Stimulated activated CD4-positive, alpha-beta T cell treated with anti-CD3 and anti-CD28 coated beads, Interleukin-15, amount 100 ng/mL, for 1 hour (primary cell): ENCODE measurements around the gene STOML2.

Experiments
- DNase-seq, 2 donors: peaks; one replicate each; pipeline ENCODE4 v3.0.0-alpha.2; 2020; ENCODE audit warnings: low read depth in 1 of 2, low spot score in 1 of 2

STOML2 gene

DNA sequence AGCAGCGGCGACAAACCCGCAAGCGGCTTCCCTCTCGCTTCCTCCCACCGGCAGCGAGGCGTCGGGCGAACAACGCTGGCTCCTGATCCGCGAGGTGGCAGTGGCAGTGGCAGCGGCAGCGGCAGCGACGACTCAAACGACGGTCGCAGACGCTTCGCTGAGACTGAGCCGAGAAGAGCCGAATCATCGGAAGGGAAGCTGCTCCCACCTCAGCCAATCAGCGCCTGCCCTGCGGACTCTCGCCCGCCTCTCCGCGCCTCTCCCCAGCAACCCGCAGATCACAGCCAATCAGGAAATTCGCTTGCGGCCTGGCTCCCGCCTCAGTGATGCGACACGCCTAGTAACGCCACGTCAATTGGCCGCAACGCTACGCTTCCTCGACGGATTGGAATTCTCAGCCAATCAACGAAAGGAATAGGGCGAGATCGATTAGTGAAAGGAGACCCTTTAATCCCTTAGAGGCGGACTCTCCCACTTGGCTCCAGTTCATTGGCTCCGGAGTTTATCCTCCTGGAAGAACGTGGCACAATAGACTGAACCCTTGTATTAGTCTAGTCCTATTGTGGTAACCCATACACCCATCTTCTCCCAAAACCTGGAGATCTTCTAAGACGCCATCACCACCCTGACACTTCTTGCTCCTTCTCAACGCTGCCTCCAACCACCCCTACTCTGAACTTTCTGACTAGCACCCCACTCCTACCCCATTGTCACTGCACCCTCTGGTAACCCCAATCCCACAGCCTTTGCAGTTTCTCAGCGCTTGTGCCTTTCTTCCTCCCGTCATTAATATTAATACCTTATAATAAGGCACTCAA is 30.3 kb downstream of the STOML2 start, which contains the start of gene VCP:
VCP (minus strand) TSS at position 165 of the 818 bp plus-strand sequence. CDS start 272 bp downstream, outside the sequence.
- peak; percentile 90 to 93 for DNase-seq

DNA sequence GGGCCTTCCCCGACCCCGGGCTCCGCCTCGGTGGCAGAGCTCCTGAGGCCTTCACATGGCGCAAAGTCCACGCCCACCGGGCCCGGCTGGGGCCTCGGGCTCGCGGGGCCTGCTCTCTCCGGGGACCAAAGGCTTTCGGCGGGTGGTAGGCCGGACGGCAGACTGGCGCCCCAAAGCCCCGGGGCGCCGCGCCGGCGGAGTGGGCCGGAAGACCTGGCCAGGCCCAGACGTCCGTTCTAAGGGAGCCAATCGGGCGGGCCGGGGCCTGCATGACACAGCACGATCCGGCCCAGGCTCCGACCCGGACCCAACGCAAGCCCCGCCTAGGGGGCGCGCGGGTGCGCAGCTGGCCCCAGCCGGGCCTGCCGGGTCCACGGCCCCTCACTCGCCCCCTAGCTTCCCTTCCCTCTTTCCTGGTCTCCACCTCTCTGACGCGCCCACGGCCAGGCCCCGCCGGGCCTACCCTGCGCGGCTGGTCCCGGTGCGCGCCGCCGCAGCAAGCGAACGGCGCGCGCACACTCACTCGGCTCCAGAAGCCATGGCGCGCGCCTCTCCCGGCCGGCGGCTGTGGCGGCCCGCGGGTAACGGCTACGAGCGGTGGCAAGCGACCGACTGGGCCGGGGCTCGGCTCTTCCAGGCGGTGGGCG is 31.0 kb downstream of the STOML2 start:
- DNase-seq = peak; percentile 48 to 59

DNA sequence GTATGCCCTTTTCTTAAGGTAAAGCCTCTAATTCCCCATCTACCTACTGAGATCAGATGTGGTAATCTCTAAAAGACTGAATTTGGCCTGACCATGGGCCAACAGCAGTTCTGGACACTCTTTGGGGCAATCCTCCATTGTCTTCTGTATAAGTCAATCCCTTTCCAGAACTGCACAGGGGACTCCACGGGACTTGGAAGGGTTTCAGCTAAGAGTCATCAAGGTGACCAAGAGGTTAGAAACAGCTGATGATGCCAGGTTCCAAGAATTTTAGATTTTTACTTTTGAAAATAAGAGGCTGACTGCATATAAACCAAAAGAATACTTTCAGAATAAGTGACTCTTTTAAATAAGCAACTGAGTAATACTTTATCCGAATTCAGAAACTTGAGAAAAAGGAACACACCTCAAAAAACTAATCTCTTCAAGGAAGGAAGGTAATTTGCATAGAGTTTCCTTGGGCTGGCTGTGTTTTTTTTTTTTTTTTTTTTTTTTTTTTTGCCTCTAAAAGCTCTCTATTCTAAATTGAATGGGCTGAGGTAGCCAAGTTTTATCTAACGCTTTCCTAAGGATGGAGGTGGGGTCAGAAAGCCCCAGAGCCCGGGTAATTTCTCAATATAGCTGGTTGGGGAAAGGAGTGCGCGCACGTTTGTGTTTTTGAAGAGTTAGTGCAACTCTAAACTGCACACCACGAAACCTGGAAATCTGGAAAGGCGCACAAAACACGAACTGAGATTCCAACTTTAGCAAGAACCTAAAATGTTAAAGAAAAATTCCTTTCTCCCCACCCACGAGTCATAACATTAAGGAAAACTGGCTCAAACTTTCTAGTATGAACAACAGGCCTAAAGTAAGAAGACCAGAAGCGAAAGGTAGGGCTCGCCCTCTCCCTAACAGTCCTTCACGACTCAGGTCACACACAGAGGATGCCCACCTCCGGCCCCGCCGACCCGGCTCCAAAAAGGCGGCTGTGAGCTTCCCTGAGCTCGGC is 31.8 kb downstream of the STOML2 start:
- no peak for DNase-seq

DNA sequence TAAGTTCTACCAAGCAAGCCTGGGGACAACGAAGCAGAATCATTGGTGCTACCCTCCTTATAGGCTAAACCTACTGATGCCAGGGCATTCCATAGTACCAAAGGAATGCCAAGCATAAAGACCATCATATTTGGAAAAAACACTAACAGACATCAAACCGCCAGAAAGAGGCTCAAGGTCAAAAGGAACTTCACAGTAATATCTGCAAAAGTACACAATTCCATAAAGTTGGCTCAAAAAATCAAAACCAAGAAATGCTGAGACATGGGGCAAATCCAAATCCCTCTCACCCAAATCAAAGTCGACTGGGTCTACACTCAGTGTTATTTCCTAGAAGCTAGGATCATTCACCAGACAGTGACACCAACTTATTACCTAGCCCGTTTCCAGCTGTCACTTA is 33.9 kb downstream of the STOML2 start:
- no peak for DNase-seq

DNA sequence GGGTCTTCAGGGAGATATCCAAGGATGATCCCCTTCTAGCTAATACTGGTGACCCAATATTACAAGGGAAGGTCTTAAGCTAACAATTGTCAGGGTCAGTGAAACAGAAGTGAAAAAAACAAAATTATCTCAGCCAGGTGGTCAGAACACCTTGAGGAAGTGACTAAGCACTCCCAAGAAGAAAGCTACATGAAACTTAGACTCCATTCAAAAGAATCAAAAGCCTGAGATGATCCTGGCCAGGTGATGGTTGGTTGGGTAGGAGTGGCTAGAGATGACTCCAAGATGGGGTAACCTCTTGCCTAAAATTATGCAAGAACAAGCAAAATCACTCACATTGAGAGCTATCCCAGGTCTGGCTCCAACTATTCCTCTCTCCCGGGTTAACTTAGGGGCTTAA is 35.9 kb downstream of the STOML2 start:
- DNase-seq = no peak

DNA sequence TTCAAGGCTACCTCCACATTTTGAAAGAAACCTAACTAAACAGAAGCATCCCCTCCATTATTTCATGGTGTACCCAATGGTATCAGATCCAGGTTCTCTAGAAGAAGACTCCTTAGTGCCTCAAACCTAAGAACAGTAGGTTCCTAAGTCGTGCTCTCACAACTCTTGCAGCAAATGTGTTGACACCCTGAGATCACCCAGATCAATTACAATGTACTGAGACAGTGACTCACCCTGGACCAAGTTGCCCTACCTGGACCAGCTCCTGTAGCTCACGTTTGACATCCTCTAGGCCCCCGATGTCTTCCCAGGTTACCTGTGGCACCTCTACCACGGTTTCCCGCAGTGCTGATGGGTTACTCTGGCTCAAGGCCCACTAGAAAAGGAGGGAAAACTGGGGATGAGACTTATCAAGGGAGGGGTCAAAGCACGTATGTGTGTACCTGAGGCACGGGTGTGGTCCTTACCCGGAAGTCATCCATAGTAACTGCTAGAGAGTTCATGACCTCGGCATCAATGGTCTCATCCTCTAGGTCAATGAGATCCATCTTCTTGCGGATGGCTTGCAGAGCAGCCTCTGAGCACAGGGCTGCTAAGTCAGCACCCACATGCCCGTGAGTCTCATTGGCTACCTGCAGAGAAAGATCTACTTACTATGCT is 42.3 kb downstream of the STOML2 start:
- DNase-seq = no peak

DNA sequence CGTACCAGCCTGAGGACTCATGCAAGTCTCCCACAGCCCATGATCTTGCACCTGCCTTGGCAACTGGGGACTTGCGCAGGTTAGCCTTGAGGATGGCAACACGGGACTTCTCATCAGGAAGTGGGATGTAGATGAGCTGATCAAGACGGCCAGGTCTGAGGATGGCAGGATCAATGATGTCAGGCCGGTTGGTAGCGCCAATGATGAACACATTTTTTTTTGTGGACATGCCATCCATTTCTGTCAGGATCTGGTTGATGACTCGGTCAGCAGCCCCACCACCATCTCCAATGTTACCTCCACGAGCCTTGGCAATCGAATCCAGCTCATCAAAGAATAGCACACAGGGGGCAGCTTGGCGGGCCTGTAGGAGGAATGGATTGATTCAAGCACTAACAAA is 43.5 kb downstream of the STOML2 start:
- no peak for DNase-seq

- no peak for DNase-seq
Observed at GRCh38 chr9:35057271-35057620, 45.7 kb downstream of the STOML2 start.

DNA sequence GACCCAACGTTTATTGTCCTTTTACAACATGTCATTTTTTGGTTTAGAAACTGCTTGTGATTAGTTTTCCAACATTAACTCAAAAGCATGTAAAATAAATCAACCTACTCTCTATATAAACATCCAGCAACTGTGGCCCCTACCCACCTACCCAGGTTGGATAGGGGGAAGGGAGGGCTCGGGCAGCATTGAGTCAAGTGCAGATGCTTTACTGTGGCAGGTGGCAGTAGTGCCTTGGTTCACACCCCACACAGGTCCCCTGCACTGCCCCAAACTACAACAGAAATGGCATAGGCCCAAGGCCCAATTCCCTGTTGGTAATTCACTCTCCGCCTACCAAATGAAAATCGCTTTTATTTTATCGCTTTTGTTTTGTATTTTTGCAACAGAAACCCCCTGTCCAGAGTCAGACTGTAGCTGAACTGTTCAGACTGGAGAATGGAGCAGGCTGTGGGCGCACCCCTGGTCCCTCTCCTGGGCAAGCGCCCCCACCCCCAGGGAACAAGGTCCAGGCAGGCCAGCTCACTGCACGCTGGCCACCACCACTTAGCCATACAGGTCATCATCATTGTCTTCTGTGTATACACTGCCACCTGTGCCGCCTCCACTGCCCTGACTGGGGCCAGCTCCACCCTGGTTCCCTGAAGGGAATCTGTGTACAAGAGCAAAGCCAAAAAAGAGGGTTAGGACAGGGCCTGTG is 46.2 kb downstream of the STOML2 start:
- DNase-seq = no peak

DNA sequence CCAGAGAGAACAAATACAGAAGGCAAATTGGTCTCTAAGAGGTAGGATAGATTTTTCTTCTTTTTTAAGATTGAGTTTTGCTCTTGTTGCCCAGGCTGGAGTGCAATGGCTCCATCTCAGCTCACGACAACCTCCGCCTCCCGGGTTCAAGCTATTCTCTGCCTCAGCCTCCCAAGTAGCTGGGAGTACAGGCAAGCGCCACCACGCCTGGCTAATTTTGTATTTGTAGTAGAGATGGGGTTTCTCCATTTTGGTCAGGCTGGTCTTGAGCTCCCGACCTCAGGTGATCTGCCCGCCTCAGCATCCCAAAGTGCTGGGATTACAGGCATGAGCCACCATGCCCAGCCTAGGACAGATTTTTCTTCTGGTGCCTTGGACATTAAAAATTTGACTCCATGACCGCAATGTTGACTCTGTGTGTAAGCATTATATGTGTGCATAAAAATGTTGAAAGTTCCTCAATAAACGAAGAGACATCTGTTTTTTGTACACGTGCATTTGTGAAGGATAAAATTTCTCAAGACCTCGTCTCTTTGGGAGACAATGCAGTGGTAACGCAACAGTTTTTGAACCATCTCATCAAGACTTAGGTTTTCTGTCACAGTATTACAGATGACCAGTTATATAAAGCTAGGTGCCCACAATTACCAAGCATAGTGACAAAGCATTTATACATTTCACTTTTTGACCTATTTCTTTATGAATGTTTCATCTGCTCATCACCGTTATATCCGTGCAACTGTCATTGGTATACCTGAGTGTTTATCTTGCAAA is 47.9 kb downstream of the STOML2 start:
- no peak for DNase-seq

GRCh38 chr9:35054185-35054835 is 48.6 kb downstream of the STOML2 start:
- no peak for DNase-seq

DNA sequence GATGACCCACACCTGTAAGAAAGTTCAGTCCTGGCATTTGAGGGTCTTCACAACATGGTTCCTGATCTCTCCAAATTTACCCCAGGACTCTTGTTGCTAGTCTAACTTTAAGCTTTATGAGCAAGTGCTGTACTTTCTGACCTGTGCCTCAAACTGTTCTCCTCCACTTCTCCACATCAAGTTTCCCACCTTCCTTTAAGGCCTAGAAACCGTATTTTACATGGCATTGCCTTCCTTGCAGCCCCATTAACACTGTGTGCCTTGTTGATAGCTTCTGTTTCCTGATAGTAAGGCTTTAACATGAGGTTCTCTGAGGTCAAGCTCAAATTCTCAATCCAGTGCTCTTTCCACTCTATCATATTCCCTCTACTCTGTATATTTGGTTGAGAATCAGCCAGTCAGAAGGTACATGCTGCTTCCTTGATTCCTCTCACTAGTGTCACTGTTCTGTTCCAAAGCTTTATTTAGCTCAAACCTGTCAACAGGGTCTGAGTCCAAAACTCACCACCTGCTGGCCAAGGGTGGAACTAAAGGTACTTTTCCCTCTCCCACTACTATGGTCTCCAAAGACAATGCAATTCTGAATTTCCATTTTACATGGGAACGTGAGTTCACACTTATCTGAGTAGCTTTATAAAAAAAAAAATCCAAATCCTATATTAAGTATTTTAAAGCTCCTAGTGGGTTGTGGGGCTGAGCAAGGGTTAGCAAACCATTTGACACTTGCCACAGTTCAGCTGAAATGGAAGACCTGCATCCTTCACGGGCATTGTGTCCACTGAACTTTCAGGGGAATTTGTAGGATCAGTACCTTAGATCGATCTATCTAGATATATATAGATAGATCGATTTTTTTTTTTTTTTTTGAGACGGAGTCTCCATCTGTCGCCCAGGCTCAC is 51.6 kb downstream of the STOML2 start:
- DNase-seq = peak in 1 of 2 donors; percentile 15
